ENCODE measurements around the gene TUBB6. TPM values are rescaled to one million over a fixed set of nuclear protein-coding genes. Genes with fewer than 3 reads are reported as not detected.

Gene TUBB6
- total RNA-seq, 1 donor from 2014 or later = 301 TPM

DNA sequence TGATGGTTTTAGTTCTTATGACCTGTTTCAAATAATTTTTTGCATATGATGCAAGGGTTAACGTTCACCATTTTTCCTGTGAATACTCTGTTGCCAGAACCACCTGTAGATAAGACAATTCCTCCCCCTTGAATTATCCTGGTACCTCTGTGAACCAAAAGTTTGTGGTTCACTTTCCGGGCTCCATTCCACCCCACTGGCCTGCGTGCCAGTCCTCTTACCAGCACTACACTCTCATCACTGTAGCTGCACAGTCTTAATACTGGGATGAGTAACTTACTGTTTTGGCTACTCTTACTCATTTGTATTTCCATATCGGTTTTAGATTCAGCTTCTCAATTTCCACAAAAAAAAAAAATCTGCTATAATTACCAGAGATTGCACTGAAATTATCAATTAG is 34.6 kb downstream of the TUBB6 start:
- Mint-ChIP-seq H3K36me3 (ENCODE audit: low read depth, unreplicated experiment) (peaks cover 47% of the 10 kb centered on the region), H3K27me3 (ENCODE audit: unreplicated experiment) (peaks cover 4% of the 10 kb centered on the region), H3K9me3 (ENCODE audit: unreplicated experiment) (no peaks in the 10 kb centered on the region), H3K4me1 (ENCODE audit: unreplicated experiment) (peaks cover 5% of the 10 kb centered on the region), H3K4me3 (ENCODE audit: unreplicated experiment) (peak overlapping the region; percentile 10), H3K27ac (ENCODE audit: unreplicated experiment) (no peak overlapping the region)
- TF ChIP-seq, protein P1, sequence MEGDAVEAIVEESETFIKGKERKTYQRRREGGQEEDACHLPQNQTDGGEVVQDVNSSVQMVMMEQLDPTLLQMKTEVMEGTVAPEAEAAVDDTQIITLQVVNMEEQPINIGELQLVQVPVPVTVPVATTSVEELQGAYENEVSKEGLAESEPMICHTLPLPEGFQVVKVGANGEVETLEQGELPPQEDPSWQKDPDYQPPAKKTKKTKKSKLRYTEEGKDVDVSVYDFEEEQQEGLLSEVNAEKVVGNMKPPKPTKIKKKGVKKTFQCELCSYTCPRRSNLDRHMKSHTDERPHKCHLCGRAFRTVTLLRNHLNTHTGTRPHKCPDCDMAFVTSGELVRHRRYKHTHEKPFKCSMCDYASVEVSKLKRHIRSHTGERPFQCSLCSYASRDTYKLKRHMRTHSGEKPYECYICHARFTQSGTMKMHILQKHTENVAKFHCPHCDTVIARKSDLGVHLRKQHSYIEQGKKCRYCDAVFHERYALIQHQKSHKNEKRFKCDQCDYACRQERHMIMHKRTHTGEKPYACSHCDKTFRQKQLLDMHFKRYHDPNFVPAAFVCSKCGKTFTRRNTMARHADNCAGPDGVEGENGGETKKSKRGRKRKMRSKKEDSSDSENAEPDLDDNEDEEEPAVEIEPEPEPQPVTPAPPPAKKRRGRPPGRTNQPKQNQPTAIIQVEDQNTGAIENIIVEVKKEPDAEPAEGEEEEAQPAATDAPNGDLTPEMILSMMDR (IDR thresholded peaks at IDR 0.05; ENCODE audit: unreplicated experiment) = no peak
- no peak for DNase-seq (ENCODE audit: low spot score)

GRCh38 chr18:12345491-12346239 is 37.6 kb downstream of the TUBB6 start:
- no peak overlapping the region for H3K27ac Mint-ChIP-seq (ENCODE audit: unreplicated experiment)
- H3K27me3 Mint-ChIP-seq (ENCODE audit: unreplicated experiment) = peaks cover 4% of the 10 kb centered on the region
- DNase-seq (ENCODE audit: low spot score) = no peak
- no peaks in the 10 kb centered on the region for H3K9me3 Mint-ChIP-seq (ENCODE audit: unreplicated experiment)
- H3K4me1 Mint-ChIP-seq (ENCODE audit: unreplicated experiment) = peaks cover 5% of the 10 kb centered on the region
- TF ChIP-seq, protein P1 (IDR thresholded peaks at IDR 0.05; ENCODE audit: unreplicated experiment) = no peak
- H3K4me3 Mint-ChIP-seq (ENCODE audit: unreplicated experiment) = peak overlapping the region; percentile 14
- H3K36me3 Mint-ChIP-seq (ENCODE audit: low read depth, unreplicated experiment) = peaks cover 51% of the 10 kb centered on the region

DNA sequence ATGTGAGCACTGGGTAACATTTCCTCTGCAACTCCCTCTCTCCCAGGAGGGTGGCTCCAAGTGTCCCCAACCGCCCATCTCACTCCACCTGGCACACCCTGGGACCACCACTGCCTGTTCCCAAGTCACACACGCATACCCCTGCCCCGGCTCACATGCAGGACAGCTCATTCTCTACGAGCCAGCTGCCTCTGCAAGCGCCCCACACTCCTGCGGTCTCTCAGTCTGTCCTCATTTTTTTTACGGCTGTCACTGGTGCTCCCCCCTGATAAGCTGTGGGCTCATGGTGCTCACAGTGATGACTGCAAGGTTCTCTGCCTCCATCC is 38.2 kb downstream of the TUBB6 start:
- no peak for DNase-seq (ENCODE audit: low spot score)
- H3K4me1 Mint-ChIP-seq (ENCODE audit: unreplicated experiment) = peaks cover 5% of the 10 kb centered on the region
- TF ChIP-seq, protein P1 (IDR thresholded peaks at IDR 0.05; ENCODE audit: unreplicated experiment) = no peak
- H3K9me3 Mint-ChIP-seq (ENCODE audit: unreplicated experiment) = no peaks in the 10 kb centered on the region
- H3K36me3 Mint-ChIP-seq (ENCODE audit: low read depth, unreplicated experiment) = peaks cover 51% of the 10 kb centered on the region
- H3K27ac Mint-ChIP-seq (ENCODE audit: unreplicated experiment) = peak overlapping the region; percentile 64
- peaks cover 4% of the 10 kb centered on the region for H3K27me3 Mint-ChIP-seq (ENCODE audit: unreplicated experiment)
- peak overlapping the region; percentile 84 for H3K4me3 Mint-ChIP-seq (ENCODE audit: unreplicated experiment)

DNA sequence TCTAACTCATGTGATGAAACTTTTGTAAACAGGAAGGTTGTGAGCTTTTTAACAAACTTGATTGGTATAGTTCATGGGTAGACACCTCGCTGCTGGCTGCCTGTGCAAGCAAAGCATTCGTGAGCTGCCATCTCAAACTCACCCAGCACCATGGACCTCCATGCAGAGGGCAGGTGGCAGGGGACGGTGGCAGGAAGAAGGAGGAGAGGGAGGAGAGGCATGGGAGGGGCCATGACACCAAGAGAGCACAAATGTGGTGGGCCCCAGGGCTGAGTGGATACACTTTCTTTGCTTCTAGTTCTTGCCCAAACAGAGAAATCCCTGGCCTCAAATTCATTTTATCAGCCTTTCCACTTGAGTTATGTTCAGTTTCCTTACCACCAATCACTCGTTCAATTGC is 39.9 kb downstream of the TUBB6 start:
- Mint-ChIP-seq H3K36me3 (ENCODE audit: low read depth, unreplicated experiment) (peaks cover 45% of the 10 kb centered on the region), H3K9me3 (ENCODE audit: unreplicated experiment) (no peaks in the 10 kb centered on the region), H3K4me3 (ENCODE audit: unreplicated experiment) (peak overlapping the region; percentile 31), H3K27me3 (ENCODE audit: unreplicated experiment) (peaks cover 4% of the 10 kb centered on the region), H3K4me1 (ENCODE audit: unreplicated experiment) (peaks cover 5% of the 10 kb centered on the region), H3K27ac (ENCODE audit: unreplicated experiment) (peak overlapping the region; percentile 76)
- TF ChIP-seq, protein P1 (IDR thresholded peaks at IDR 0.05; ENCODE audit: unreplicated experiment) = no peak
- DNase-seq (ENCODE audit: low spot score) = no peak

DNA sequence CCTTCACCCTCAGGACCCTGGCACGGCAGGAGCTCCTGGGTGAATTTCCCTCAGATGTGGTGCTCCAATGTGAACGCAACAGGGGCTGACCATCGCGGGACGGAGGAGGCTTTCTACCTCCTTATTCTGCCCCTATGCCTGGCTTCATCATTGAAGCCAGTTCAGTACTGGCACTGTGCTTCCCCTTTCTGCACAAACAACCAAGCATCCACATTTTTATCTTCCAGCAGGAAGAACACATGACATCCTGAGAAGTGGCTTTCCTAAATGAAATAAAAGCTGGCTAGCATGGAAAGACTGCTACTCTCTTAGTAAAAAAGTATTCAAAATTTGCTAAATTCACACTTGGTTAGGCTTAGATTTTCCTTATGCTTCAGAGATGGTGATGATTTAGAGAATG is 44.1 kb downstream of the TUBB6 start:
- DNase-seq (ENCODE audit: low spot score) = no peak
- H3K9me3 Mint-ChIP-seq (ENCODE audit: unreplicated experiment) = no peaks in the 10 kb centered on the region
- no peak overlapping the region for H3K27ac Mint-ChIP-seq (ENCODE audit: unreplicated experiment)
- H3K27me3 Mint-ChIP-seq (ENCODE audit: unreplicated experiment) = no peaks in the 10 kb centered on the region
- H3K4me1 Mint-ChIP-seq (ENCODE audit: unreplicated experiment) = no peaks in the 10 kb centered on the region
- TF ChIP-seq, protein P1 (IDR thresholded peaks at IDR 0.05; ENCODE audit: unreplicated experiment) = no peak
- H3K36me3 Mint-ChIP-seq (ENCODE audit: low read depth, unreplicated experiment) = peaks cover 36% of the 10 kb centered on the region
- H3K4me3 Mint-ChIP-seq (ENCODE audit: unreplicated experiment) = no peak overlapping the region

Measured in endothelial cell (in vitro differentiated cells).